Mucosa of rectum (tissue), 2 donors: ENCODE measurements around the gene SUSD4.

Experiments
- H3K27ac ChIP-seq, 2 donors: one replicate each; pipeline ENCODE4 v1.7.0; 2013; ENCODE audit warnings: inconsistent platforms in 2 of 2, low read depth in 2 of 2, low read length in 2 of 2
- H3K27me3 ChIP-seq, 2 donors: one replicate each; pipeline ENCODE4 v1.7.0; 2013; ENCODE audit warnings: low read length in 2 of 2; ENCODE audit not compliant: control insufficient read depth in 2 of 2, insufficient read depth in 2 of 2
- H3K36me3 ChIP-seq, 2 donors: one replicate each; pipeline ENCODE4 v1.7.0; 2013; ENCODE audit warnings: low read length in 2 of 2; ENCODE audit not compliant: control insufficient read depth in 2 of 2, insufficient read depth in 2 of 2
- H3K4me1 ChIP-seq, 2 donors: one replicate each; pipeline ENCODE4 v1.7.0; 2013; ENCODE audit warnings: low read length in 2 of 2, mild to moderate bottlenecking in 1 of 2; ENCODE audit not compliant: control insufficient read depth in 2 of 2, insufficient read depth in 2 of 2
- H3K4me3 ChIP-seq, 2 donors: one replicate each; pipeline ENCODE4 v1.7.0; 2013; ENCODE audit warnings: low read length in 2 of 2
- H3K9ac ChIP-seq, 2 donors: one replicate each; pipeline ENCODE4 v1.7.0; 2013; ENCODE audit warnings: low read length in 2 of 2, low read depth in 1 of 2, mild to moderate bottlenecking in 1 of 2
- H3K9me3 ChIP-seq, 2 donors: one replicate each; pipeline ENCODE4 v1.7.0; 2013; ENCODE audit warnings: low read length in 2 of 2; ENCODE audit not compliant: control insufficient read depth in 2 of 2
- donor health status: healthy.
- donor health status: Normal muscosa, but diverticular disease.

The SUSD4 gene

DNA sequence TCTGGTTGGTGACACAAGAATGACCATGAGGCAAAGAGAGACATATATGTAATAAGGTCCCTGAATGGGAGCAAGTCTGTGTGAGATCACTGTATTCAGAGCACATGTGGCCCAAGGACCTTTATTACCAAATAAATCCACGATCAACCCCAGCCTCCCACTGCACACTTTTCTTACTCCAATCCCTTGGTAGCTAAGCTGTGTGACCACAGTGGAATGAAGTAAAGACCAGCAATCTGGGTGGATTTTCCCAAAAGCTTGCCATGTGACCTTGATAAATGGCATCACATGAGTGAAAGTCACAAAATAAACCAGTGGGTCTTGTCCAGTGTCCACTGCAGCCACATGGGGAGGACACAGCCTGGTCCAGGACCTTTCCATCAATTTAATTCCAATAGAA, 184.2 kb downstream of the SUSD4 start:
- no peaks in the 10 kb centered on the region for H3K36me3 ChIP-seq
- H3K27ac ChIP-seq = no peak overlapping the region
- H3K9ac ChIP-seq = no peak overlapping the region
- H3K9me3 ChIP-seq = no peaks in the 10 kb centered on the region
- no peak overlapping the region for H3K4me3 ChIP-seq
- no peaks in the 10 kb centered on the region for H3K4me1 ChIP-seq
- H3K27me3 ChIP-seq = no peaks in the 10 kb centered on the region

DNA sequence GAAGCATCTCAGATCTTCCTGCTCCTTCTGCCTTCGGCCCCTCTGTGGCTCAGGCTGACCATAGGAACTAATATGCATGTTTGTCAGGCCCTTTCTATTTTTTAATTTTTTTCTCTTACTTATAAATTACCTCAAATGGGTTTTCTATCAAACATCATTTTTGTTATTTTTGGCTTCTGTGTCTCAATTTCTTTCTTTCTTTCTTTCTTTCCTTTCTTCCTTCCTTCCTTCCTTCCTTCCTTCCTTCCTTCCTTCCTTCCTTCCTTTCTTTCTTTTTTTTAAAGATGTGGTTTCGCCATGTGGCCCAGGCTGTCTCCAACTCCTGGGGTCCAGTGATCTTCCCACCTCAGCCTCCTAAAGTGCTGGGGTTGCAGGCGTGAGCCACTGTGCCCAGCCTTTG, 184.7 kb downstream of the SUSD4 start:
- no peaks in the 10 kb centered on the region for H3K9me3 ChIP-seq
- no peak overlapping the region for H3K4me3 ChIP-seq
- H3K27ac ChIP-seq = no peak overlapping the region
- H3K4me1 ChIP-seq = no peaks in the 10 kb centered on the region
- no peaks in the 10 kb centered on the region for H3K27me3 ChIP-seq
- no peaks in the 10 kb centered on the region for H3K36me3 ChIP-seq
- no peak overlapping the region for H3K9ac ChIP-seq

DNA sequence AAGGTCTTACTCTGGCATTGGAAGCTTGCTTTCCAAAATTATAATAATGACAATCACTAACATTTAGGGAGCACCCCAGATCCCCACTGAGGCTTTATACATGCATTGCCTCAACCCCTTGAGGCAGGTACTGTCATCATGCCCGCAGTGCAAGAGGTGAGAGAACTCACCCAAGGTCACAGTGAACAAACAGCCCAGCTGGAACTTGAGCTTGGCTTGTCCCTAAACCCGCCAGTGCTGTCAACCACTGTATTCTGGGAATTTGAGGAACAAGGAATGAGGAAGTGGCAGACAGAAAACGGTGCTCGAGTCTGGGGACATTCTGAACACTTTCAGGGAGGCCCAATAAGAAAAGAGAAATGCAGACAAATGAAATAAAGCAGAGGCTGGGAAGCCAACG, 186.3 kb downstream of the SUSD4 start:
- peak overlapping the region in 1 of 2 donors; percentile 16 for H3K27ac ChIP-seq
- no peaks in the 10 kb centered on the region for H3K36me3 ChIP-seq
- H3K4me1 ChIP-seq = no peaks in the 10 kb centered on the region
- no peaks in the 10 kb centered on the region for H3K27me3 ChIP-seq
- H3K9ac ChIP-seq = no peak overlapping the region
- no peak overlapping the region for H3K4me3 ChIP-seq
- no peaks in the 10 kb centered on the region for H3K9me3 ChIP-seq

DNA sequence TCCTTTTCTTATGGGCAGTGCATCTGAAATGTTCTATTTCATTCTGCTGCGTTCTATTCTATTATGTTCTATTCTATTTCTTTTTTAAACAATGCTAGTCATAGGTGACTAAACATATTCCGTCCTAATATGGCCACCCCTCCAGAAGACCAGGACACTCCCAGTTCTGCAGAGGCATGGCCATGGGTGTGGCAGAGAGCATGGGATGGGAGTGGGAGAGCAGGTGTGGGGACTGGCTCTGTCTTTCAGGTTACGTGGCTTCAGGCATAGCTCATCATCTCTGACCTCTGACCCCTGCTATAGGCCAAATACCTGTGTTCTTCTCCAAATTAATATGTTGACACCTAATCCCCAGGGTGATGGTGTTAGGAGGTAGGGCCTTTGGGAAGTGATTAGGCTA, 187.5 kb downstream of the SUSD4 start:
- peak overlapping the region in 1 of 2 donors; percentile 21 for H3K27ac ChIP-seq

DNA sequence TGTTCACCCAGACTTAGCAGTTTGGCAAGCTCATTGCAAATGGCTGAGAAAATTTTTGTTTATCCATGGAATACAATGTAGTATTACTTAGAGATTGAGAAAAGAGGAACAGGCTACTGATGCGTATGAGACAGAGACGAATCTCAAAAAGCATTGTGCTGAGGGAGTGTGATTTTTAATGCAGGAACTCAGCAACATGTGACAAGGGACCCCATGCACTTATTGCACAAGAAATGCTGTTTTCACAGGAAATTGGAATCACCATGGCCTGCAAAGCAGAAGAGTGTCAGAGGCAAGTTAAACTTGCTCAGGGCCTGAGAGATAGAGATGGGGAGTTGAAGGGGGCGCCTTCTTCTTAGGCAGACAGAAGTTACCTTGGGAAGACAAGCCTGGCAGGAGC, 188.3 kb downstream of the SUSD4 start:
- H3K4me1 ChIP-seq = no peaks in the 10 kb centered on the region
- H3K9ac ChIP-seq = no peak overlapping the region
- H3K36me3 ChIP-seq = no peaks in the 10 kb centered on the region
- H3K4me3 ChIP-seq = no peak overlapping the region
- H3K9me3 ChIP-seq = no peaks in the 10 kb centered on the region
- H3K27ac ChIP-seq = peak overlapping the region in 1 of 2 donors; percentile 64
- H3K27me3 ChIP-seq = no peaks in the 10 kb centered on the region

More for the DNA sequence above, 187.5 kb downstream of the SUSD4 start:
- Histone ChIP-seq H3K9me3 (no peaks in the 10 kb centered on the region), H3K4me3 (no peak overlapping the region), H3K36me3 (no peaks in the 10 kb centered on the region), H3K27me3 (no peaks in the 10 kb centered on the region), H3K4me1 (no peaks in the 10 kb centered on the region), H3K9ac (no peak overlapping the region)

DNA sequence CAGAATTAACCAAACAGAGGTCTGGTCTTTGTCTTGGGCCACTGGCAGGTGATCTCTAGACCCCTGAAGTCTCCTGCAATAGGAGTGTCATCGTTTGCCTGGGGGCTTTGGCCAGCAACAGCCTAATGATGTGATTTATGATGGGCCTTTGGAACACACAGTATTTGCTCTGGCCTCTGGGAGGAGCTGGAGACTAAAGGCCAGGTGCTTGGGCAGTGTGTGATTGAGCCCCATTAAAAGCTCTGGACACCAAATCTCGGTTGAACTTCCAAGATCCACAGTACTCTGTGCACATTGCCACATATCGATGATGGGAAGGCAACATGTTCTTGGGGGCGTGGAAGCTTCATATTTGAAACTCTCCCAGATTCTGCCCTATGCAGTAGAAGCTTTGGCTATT, 188.9 kb downstream of the SUSD4 start:
- peak overlapping the region in 1 of 2 donors; percentile 64 for H3K27ac ChIP-seq
- no peaks in the 10 kb centered on the region for H3K4me1 ChIP-seq
- H3K27me3 ChIP-seq = no peaks in the 10 kb centered on the region
- no peak overlapping the region for H3K4me3 ChIP-seq
- H3K9ac ChIP-seq = no peak overlapping the region
- H3K36me3 ChIP-seq = no peaks in the 10 kb centered on the region
- H3K9me3 ChIP-seq = no peaks in the 10 kb centered on the region
